Right kidney (tissue), 1 donor: ENCODE measurements around the gene MAN1A1.

Experiments used
- DNase-seq: peaks from one replicate; pipeline ENCODE4 v3.0.0-alpha.2; 2016

MAN1A1 gene

DNA sequence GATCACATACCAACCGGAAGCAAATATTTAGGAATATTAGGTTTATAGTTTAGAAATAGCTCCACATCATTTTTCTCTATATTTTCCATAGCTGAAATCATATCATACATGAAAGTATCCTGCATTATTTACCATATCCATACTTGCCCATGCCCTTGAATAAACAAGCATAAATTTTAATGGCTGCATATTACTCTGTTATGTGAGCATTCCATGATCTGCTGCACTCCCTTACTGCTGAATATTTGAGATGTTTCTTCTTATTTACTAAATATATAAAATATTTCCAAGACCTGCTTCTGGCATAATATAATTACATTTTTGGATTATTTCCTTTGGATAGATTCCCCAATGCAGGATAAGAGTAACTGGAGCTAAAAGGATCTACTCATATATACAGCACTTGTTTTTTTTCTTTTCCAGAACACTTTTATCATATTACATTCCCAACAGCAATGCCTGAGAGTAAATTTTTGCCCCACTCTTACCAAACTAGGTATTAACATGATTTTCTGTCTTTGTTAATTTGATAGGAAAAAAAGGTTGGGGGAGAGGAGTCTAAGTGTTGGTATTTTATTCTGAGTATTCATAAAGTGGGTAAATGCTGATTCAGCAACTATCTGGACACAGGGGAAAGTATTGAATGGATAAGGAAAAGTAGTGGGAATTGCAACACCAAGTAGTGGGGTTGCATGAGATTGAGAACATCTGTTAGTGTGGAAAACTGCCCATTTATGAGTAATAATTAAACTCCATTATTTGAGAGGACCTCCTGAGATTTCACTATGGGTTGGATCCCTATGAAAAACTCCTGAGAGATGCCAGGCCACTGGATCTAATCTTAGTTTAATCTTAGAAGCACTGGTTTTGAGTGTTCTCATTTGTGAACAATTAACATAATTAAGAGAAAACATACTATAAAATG is 76.0 kb downstream of the MAN1A1 start:
- DNase-seq: no peak

DNA sequence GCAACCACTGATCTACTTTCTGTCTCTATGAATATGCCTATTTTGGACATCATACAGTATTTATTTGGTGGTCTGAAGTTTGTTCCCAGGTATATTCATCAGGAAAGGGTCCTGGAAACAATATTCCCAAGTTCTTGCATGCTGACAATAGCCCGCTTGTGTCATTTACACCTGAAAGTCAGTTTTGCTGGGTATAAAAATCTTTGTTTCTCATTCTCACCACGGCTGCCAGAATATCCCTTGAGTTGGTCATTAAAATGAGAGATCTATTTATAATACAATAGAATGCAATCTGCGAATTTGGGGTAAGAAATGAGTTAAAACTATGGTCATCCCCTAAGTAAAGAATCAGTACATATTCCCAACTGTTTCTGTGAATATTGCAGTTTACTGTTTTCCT is 79.0 kb downstream of the MAN1A1 start:
- no peak for DNase-seq

DNA sequence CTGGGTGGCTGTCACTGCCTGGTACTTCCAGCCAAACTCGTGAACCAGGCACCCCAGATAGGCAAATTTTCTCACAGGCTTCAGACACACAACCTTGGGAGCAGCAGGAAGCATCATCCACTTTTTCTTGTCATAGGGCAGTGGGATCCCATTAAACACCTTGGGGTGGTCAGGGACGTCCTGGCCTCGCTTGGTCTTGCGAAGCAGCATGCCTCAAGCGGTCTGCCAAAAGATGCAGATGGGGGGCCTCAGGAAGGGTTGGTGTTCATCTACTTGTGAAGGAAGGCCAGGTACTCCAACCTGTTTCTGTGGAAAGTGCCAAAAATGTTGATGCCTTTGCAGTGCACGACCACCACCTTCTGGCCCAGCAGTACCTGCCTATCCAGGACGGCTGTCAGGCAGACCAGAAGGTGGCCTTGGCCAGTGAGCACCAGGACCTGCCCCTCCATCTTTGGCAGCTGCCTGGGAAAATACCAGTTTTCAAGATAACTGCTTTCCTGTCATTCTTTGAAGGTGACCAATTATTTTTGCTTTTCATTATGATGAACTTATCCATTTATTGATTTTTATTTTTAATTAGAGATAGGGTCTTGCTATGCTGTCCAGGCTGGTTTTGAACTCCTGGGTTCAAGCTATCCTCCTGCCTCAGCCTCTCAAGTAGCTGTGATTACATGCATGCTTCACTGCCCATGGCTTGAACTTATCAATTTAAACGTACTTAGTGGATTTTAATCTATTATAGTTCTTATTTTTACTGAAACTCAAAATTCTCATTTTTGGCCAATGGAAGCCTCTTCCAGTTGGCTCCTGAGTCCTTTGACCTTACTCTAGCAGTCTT is 80.1 kb downstream of the MAN1A1 start:
- DNase-seq: no peak

DNA sequence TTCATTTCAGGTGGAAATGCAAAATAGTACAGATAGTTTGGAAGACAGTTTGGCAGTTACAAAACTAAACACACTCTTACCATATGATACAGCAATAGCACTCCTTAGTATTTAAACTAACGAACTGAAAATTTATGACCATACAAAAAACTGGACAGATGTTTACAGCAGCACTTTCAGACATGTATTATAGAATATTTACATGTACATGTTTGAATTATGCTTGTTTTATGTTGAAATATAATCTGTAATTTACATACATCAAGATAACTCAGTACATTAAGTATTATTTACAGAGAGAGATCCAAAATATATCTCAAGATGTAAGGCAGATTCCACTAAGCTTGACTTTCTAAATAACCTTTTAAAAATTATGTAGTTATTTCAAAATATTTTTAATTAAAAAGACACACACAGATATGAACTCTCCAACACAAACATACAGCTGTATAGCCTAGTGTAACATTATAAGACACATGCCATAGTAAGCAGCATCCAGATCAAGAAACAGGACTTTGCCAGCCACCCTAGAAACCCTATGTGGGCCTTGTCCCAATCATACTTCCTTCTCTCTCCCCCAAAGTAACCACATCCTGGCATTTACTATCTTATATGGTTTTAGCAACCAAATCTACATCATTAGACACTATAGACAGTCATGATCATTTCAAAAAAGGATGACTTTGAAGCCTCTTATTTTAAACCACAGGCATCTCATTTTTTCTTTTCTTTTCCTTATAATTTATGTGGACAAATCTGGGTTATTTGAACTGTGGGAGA is 82.2 kb downstream of the MAN1A1 start:
- DNase-seq: no peak

DNA sequence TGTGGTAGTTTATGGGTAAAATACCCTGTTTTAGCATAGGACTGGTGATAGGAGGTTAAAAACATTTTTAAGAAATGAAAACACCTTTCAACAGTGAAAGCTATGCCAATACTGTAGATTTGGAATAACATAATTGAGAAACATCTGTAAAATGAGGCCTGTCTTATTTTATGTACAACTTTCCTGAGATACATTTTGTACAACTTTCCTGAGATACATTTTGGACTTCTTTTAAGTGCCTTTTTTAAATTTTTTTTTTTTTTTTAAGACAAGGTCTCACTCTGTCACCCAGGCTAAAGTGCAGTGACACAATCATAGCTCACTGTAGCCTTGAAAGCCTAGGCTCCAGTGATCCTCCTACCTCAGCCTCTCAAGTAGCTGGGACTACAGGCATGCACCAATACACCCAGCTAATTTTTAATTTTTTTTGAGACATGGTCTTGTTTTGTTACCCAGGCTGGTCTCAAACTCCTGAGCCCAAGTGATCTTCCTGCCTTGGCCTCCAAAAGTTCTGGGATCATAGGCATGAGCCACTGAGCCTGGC is 84.6 kb downstream of the MAN1A1 start:
- no peak for DNase-seq

DNA sequence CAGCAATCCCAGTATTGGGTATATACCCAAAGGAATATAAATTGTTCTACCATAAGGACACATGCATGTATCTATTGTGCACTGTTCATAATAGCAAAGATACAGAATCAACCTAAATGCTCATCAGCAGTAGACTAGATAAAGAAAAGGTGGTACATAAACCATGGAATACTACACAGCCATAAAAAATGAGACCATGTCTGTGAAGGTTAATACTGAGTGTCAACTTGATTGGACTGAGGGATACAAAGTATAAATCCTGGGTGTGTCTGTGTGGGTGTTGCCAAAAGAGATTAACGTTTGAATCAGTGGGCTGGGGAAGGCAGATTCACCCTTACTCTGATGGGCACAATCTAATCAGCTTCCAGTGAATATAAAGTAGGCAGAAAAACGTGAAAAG is 86.9 kb downstream of the MAN1A1 start:
- no peak for DNase-seq

DNA sequence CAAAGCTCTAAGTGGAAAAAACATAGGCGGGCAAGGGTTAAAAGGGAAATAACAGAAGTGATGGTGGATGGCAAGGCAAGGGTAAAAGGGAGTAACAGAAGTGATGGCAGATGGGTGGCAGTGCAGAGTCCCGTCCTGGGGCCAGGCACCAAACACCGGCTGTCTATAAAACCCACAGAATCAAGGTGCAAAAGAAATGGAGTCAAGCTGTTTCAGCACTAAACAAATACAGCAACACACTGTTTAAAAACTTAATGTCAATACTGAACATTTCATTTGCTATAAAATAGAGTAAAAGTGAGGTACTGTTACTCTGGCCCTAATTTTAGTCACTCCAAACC is 87.6 kb downstream of the MAN1A1 start:
- no peak for DNase-seq

DNA sequence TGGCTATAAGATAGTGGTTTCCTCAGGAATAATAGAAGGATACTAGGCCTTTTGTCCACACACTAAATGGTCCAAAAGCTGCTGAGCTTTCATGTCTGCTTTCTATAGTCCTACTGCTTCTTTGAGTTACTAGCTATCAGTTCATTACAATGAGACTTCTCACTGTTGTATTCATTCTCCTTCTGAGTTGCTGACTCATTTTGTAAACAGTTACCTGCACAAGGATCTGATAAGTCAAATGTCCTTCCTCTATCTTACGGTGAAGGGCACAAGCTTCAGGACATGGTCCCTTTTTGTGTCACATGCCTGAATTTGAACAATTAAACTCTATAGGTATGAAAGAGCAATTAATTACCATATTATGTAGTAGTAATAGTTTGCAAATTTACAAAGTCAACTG is 90.5 kb downstream of the MAN1A1 start:
- no peak for DNase-seq

DNA sequence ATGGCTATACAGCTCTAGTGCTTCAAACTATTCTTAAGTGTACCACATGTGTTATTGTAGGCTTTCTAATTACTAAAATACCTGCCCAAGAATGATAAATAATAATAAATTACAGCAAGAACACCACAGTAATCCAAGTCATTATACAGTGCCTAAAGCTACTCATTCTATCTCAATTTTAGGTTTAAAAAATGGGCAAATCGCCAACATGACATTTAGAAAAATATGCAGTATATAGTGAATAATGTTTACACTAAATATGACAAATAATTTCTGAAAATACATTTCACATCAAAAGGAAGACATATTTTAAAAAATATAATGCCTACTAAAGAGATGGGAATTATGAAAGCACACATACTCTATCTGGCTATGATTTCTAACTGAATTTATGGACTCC is 91.8 kb downstream of the MAN1A1 start:
- DNase-seq: no peak

DNA sequence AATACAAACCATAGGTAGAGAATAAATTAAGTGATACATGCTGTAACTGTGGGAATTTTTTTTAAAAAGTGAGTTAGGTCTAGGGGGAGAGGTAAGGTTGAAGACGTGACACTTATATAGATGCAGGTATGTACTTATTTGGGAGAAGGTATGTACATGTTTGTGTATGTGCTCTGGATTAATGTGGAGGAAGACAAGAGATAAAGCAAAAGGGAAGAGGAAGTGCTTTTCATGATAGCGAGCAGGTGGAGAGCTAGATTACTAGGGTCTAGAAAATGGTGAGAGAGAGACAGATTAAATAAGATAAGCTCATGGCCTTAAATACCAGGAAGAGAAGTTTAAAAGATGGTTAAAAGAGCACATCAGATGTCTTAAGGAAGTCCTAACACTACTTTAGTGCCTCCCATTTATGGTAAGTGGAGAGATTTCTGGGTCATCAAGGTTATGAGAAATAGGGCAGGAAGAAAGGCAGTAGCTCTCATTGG is 92.5 kb downstream of the MAN1A1 start:
- no peak for DNase-seq

DNA sequence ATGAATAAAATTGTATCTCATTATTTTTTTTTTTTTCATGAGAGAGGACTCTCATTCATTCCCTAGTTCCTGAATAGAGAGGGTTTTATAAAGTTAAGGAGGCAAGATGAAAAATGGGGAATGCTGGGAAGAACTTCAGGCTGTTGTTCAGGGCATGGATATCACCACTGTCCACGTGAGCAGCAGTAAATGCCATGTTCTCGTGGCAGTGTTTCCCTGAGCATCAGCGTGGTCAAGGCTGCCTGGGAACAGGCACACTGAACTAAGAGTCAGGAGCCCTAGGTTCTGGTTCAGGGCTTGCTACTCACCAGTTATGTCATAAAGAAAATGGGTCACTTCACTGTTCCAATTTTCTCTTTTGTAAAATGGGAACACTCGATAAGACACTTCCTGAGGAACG is 93.2 kb downstream of the MAN1A1 start:
- no peak for DNase-seq

DNA sequence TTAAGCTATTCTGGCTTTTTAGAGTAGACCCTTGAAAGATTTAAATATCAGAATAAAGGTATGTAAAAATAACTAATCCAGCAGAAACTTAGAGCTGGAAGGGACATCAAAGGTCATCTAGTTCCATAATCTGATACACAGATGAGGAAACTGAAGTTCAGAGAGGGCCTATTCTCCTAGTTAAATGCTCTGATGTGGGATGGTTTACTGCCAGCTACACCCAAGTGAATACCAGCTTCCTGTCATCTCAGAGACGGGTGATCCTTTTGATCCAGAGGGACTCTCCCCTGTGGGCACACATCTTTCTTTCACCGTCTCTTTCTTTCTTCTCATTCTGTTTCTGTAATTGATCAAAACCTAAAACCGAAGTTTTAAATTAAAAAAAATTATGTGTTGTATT is 94.1 kb downstream of the MAN1A1 start:
- no peak for DNase-seq

DNA sequence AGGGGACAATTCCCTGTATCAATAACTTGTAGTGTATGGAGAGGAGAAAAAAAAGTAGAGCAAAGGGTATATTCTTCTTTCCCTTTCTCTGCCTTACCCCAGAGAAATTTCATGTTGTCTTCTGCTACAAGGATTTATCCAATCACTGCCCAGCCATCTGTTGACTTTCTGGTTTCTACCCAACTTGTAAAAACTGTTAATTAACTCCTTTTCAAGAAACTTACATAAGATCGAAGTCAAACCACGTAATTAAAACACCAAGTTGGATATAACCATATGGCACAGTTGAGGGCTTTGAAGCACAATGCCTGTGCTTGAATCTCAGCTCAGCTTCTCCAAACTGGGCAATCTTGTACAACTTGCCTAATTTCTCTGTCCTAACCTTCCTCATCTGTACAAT is 99.5 kb downstream of the MAN1A1 start:
- DNase-seq: no peak

DNA sequence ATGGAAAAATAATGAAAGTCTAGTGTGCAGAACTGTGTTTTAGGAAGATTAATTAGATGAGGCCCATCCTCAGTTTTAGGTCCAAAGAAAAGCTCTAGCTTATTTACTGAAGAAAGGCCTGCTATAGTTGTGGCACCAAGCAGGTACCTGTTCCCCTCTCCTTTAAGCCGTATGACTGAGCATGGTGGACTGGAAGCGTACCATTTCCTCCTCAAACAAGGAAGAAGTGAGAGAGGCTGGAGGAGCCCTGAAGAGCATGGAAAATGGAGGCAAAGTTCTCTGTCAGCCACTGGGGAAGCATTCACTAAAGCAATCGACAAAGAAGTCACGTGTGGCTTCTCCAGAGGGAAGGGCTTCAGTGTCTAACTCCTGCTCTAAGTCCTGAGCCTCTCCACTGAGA is 100.2 kb downstream of the MAN1A1 start:
- no peak for DNase-seq

DNA sequence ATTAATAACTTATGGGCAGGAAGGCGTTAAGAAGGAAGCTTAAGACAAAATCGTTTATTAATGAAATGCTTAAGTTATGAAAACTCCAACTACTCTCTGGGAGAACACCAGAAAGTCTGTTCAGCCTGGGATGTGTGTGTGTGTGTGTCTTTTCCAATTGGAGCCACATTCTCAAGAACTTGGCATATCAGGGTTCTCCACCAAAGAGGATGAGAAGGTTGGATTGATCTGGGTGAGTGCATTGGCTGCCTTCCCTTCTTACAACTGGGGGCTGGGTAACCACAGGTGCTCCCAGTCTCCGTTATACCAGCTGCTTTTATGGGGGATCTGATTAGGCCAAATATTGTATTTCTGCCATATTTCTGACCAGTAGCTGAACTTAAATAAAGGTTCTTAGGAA is 102.1 kb downstream of the MAN1A1 start:
- no peak for DNase-seq

DNA sequence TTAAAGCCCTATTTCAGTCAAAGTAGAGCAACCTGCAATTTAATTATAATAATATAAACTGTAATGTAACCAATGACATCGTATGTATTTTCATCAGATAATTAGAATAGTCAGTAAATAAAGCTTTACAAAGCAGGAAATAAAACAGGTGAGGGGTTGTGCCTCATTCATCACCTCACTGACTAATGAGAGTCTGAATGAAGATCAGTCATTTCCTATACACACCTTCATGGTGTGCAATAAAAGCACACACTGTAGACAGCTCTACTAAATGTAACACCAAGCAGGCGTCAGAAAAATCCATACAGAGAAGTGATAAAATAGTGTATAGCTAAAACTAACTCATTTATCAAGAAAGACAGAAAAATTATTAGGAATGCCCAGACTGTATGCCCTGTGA is 105.9 kb downstream of the MAN1A1 start:
- DNase-seq: no peak

DNA sequence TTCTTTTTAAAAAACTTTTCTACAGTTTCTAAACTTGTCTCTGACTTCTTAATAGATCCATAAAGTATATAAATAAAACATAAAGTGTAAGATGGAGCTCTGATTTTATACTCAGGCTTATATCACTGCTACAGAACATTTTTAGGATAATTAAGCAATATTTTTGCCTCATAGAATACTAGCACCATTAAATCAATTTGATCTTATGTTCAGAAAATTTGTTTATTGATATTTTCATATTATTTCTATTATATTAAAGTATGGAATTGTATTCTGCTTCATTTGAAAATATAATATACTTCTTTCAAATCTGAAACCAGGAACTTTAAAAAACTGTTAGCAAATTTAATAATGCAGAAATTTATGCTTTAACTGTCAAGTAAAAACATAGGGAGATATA is 106.5 kb downstream of the MAN1A1 start:
- DNase-seq: no peak

DNA sequence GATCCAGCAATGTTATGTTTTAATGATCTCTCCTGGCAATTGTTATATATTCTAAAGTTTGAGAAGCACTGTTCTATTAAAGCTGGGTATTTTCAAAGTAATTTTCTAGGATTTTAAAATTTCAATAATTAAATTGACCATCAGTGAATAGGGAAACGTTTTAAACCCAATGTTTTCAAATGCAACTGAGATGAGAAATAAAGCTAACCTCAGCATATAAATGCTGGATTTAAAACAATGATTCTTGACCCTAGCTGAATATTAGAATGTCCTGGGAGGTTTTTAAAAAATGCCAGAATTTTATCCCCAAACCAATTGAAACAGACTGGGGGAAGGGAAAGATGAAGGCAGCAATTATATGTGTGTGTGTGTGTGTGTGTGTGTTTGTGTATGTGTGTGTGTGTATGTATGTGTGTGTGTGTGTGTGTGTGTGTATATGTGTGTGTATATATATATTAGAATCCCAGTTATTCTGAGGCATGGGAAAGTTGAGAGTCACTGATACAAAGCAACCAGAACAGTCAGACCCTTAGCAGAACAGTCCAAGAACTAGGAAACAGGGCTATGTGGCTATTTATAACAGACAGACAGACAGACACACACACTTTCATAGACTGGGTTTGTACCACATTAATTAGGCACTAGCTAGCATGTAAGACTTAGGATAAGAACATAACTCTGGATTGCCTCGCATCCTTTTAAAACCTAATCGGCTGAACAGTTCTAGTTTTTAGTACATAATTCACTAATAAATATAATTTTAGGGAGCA is 107.8 kb downstream of the MAN1A1 start:
- no peak for DNase-seq

DNA sequence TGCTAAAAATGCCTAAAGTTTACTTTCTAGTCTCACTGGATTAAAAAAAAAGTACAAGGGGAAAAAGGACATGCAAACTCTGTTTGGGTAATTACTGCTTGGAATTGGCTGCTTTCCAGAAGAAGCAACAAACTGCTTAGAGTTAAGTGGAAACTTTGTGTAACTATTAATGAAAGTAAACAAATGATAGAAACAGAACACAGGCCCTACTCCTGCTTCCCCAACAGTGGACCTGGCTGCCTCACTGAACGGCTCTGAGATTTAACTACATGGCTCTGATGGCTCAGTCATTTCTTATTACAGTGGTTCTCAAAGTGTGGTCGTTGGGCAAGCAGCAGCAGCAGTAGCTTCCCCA is 108.5 kb downstream of the MAN1A1 start:
- peak; percentile 24 for DNase-seq

DNA sequence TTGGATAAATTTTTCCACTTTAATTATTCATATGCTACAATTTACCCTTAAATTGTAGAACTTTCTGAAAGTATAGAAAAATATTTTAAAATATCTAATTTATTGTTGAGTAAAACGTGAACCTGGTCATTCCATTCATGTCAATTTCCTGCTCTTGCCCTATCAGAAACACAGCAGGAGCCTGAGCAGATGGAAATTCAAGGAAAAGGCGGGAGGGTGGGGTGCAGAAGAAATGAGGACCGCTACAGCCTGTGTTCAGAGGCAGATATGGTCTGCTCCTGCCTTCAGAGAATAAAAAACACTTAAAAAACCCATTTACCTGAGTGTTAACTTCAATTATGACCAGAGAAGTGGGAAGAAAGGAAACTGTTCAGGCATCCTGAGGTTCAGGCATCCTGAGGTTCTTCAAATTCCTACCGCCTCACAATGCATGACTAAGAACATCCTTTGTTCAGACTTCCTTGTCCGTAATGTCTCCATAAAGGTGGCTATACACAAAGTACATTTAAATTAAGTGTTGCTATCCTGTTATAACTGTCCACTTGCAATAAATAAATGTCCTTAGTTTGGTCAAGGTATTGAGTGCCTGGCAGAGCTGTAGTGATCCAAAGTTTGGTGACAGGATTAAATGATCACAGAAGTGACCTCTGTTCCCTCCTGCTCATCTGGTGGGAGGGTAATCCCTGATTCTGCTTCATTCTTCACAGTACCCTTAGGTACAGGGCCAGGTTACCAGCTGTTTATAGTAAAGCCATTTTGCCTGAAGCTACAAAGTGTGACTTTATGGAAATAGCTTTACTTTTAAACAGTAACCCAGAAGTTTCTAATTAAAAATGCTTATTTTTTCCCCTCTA is 109.1 kb downstream of the MAN1A1 start:
- peak; percentile 27 for DNase-seq
